Progenitor cell of endocrine pancreas (in vitro differentiated cells): ENCODE results near the gene FTO. TPM values are rescaled to one million over a fixed set of nuclear protein-coding genes. Genes with fewer than 3 reads are reported as not detected.

Experiments
- DNase-seq: peaks from one replicate; pipeline ENCODE4 v3.0.0; 2021; ENCODE audit warnings: low spot score; ENCODE audit not compliant: unreplicated experiment
- H3K27ac Mint-ChIP-seq: 2 replicates; pipeline ENCODE4 v1.8.0; 2021; ENCODE audit warnings: mild to moderate bottlenecking, moderate library complexity, mixed read lengths
- H3K27me3 Mint-ChIP-seq: 2 replicates; pipeline ENCODE4 v1.8.0; 2021; ENCODE audit warnings: mixed read lengths
- H3K36me3 Mint-ChIP-seq: 2 replicates; pipeline ENCODE4 v1.8.0; 2022; ENCODE audit warnings: mixed read lengths; ENCODE audit not compliant: insufficient read depth
- H3K4me1 Mint-ChIP-seq: 2 replicates; pipeline ENCODE4 v1.8.0; 2021; ENCODE audit warnings: low read depth, mixed read lengths
- H3K4me3 Mint-ChIP-seq: 2 replicates; pipeline ENCODE4 v1.8.0; 2021; ENCODE audit warnings: low read depth, mild to moderate bottlenecking, moderate library complexity, mixed read lengths
- H3K9me3 Mint-ChIP-seq: 2 replicates; pipeline ENCODE4 v1.8.0; 2021; ENCODE audit warnings: low read depth, mixed read lengths
- total RNA-seq: library from RNA; stranded (reverse); gene quantifications from 2 replicates; pipeline ENCODE4 v1.2.1, GENCODE V29; 2021
- TF ChIP-seq, protein P1 (sequence below): fragments of 200-600 bp; sonication (generic); IDR thresholded peaks from one replicate; pipeline ENCODE4 v1.5.0; 2021; ENCODE audit warnings: antibody characterized with exemption, mild to moderate bottlenecking; ENCODE audit not compliant: unreplicated experiment

The FTO gene
- total RNA-seq, 1 donor from 2014 or later = 78.7 TPM

DNA sequence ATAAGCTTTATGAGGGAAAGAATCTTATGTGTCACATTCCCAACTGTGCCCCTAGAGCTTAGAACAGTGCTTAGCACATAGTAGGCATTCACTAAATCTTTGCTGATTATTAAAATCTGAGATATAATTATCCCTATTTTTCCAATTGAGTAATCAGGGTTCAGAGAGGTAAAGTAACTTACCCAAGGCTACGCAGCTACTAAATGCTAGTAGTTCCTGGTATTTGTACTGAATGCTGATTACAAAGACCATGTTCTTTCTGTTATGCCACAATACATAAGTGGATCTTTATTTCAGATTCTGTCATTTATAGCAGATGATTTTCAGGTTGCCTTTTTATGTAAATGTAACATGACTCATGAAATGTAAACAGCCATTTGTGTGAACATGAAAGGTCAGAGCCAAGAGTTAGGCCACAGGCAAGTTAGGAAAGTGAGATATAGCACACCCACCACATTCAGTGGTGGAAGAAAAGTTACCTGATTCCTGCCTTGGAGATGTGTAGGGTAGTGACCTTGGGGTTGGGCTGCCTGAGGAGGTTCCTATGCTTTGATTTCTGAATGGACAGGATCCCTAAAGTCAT lies 77.2 kb downstream of the FTO start:
- H3K4me3 Mint-ChIP-seq = no peak overlapping the region
- H3K36me3 Mint-ChIP-seq = peaks cover 5% of the 10 kb centered on the region
- H3K9me3 Mint-ChIP-seq = peaks cover 5% of the 10 kb centered on the region
- DNase-seq = no peak
- H3K4me1 Mint-ChIP-seq = peaks cover 22% of the 10 kb centered on the region
- no peak overlapping the region for H3K27ac Mint-ChIP-seq
- TF ChIP-seq, protein P1, sequence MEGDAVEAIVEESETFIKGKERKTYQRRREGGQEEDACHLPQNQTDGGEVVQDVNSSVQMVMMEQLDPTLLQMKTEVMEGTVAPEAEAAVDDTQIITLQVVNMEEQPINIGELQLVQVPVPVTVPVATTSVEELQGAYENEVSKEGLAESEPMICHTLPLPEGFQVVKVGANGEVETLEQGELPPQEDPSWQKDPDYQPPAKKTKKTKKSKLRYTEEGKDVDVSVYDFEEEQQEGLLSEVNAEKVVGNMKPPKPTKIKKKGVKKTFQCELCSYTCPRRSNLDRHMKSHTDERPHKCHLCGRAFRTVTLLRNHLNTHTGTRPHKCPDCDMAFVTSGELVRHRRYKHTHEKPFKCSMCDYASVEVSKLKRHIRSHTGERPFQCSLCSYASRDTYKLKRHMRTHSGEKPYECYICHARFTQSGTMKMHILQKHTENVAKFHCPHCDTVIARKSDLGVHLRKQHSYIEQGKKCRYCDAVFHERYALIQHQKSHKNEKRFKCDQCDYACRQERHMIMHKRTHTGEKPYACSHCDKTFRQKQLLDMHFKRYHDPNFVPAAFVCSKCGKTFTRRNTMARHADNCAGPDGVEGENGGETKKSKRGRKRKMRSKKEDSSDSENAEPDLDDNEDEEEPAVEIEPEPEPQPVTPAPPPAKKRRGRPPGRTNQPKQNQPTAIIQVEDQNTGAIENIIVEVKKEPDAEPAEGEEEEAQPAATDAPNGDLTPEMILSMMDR = no peak
- no peaks in the 10 kb centered on the region for H3K27me3 Mint-ChIP-seq

DNA sequence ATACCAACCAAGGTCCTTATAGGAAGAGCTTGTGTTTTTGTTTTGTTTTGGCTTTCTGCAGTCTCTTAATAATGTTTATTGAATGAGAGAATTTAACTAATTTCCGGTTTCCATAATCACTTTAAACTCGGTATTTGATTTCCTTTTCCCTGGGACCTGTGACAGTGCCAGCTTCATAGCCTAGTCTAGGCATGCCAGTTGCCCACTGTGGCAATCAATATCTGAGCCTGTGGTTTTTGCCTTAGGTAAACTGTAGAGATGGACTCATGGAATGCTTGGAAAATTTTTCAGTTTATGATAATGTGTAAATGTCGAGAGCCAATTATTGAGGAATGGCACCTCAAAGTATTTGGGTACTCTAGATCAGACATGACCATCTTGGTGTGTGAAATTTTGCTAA lies 78.2 kb downstream of the FTO start:
- peaks cover 5% of the 10 kb centered on the region for H3K9me3 Mint-ChIP-seq
- H3K4me1 Mint-ChIP-seq = peaks cover 20% of the 10 kb centered on the region
- DNase-seq = no peak
- H3K27ac Mint-ChIP-seq = no peak overlapping the region
- H3K27me3 Mint-ChIP-seq = no peaks in the 10 kb centered on the region
- no peak overlapping the region for H3K4me3 Mint-ChIP-seq
- peaks cover 5% of the 10 kb centered on the region for H3K36me3 Mint-ChIP-seq
- TF ChIP-seq, protein P1 = no peak

DNA sequence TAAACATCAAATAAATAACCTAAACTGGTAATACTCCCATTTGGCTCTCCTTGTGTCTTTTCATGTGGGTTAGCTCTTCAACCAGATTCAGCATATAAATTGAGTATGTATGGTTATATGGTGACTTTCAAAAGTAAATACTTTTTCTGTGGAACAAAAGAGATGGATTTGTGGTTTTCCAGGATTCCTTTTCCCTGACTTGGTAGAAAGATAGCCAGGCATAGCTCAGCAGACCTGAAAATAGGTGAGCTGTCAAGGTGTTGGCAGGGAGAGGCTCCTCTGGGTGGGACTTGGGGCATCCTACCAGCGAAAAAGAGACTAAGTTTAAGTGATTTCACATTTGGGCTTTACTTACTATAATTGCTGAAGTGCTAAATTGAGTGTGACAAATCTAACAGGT lies 80.3 kb downstream of the FTO start:
- no peak for DNase-seq
- Mint-ChIP-seq H3K27ac (no peak overlapping the region), H3K4me3 (no peak overlapping the region), H3K4me1 (peaks cover 8% of the 10 kb centered on the region), H3K36me3 (peaks cover 5% of the 10 kb centered on the region), H3K9me3 (peaks cover 5% of the 10 kb centered on the region), H3K27me3 (no peaks in the 10 kb centered on the region)
- TF ChIP-seq, protein P1 = no peak

DNA sequence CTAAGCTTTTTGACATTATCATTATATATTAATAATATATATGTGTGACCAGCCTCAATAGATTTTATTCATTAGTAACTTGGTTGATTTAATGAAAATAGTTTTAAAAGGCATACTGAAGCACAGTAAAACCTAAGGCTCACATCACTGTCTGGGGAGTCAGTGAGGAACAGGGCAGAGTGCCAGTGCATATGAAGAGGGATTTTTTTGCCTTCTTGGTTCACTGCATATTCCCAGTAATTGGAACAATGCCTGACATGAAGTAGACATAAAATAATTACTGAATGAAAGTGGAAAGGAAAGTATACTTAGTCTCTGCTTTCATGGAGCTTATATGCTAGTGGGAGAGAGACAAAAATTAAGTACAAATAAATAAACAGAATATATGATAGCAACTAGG lies 81.1 kb downstream of the FTO start:
- DNase-seq = no peak
- H3K4me3 Mint-ChIP-seq = no peak overlapping the region
- TF ChIP-seq, protein P1 = no peak
- H3K9me3 Mint-ChIP-seq = peaks cover 5% of the 10 kb centered on the region
- H3K36me3 Mint-ChIP-seq = peaks cover 5% of the 10 kb centered on the region
- peaks cover 3% of the 10 kb centered on the region for H3K4me1 Mint-ChIP-seq
- H3K27me3 Mint-ChIP-seq = no peaks in the 10 kb centered on the region
- no peak overlapping the region for H3K27ac Mint-ChIP-seq

DNA sequence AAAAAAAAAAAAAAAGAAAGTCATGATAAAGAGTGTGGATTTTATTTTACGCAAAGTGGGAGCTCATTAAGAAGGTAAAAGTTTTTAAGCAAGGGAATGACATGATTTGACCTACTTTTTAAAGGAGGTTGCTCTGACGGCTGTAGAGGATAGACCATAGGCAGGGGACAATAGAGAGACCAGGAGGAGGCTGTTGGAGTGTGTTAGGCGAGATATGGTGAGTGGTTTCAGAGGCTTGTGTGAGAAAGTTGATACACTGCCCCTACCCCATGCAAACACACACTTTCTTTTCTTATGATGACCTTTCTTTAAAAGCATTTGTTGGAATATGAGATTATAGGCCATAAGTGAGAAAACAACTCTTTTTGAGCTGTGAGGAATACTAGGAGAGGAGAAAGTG lies 82.0 kb downstream of the FTO start:
- Mint-ChIP-seq H3K4me1 (no peaks in the 10 kb centered on the region), H3K4me3 (no peak overlapping the region), H3K36me3 (peaks cover 5% of the 10 kb centered on the region), H3K9me3 (peaks cover 5% of the 10 kb centered on the region), H3K27me3 (no peaks in the 10 kb centered on the region), H3K27ac (no peak overlapping the region)
- DNase-seq = no peak
- TF ChIP-seq, protein P1 = no peak
